ENCODE data around the gene CFAP70.
"Not testable (repeated sequence)": the region's sequence is repeated elsewhere in the genome, so short reads cannot be mapped to it uniquely, and the experiment has no call there.

Gene CFAP70

GRCh38 chr10:73307203-73307800 lies 51.4 kb downstream of the CFAP70 start:
- Mint-ChIP-seq H3K4me3 (no peak overlapping the region), H3K36me3 (peaks cover 16% of the 10 kb centered on the region), H3K9me3 (ENCODE audit: low read depth) (peaks cover 21% of the 10 kb centered on the region), H3K27ac (no peak overlapping the region), H3K27me3 (no peaks in the 10 kb centered on the region), H3K4me1 (ENCODE audit: low read depth) (no peaks in the 10 kb centered on the region)

DNA sequence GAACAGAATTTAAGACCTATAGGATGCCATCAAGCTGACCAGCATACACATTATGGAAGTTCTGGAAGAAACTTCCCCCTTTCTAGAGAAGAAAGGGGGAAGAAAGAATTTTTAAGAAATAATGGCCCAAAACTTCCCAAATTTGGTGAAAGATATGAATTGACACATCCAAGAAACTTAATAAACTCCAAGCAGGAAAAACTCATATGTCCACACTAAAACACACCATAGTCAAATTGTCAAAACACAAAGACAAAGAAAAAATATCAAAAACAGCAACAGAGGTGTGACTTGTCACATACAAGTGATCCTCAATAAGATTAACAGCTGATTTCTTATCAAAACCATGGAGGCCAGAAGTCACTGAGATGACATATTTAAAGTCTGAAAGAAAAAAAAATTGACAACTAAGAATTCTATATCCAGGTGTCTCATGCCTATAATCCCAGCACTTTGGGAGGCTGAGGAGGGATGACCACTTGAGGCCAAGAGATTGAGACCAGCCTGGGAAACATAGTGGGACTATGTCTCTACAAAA lies 52.4 kb downstream of the CFAP70 start:
- Mint-ChIP-seq H3K36me3 (peaks cover 16% of the 10 kb centered on the region), H3K27ac (no peak overlapping the region), H3K4me3 (no peak overlapping the region), H3K4me1 (ENCODE audit: low read depth) (no peaks in the 10 kb centered on the region), H3K9me3 (ENCODE audit: low read depth) (peaks cover 21% of the 10 kb centered on the region), H3K27me3 (no peaks in the 10 kb centered on the region)

- no peaks in the 10 kb centered on the region for H3K27me3 Mint-ChIP-seq
- no peak overlapping the region for H3K4me3 Mint-ChIP-seq
- no peaks in the 10 kb centered on the region for H3K36me3 Mint-ChIP-seq
- no peak overlapping the region for H3K27ac Mint-ChIP-seq
- no peaks in the 10 kb centered on the region for H3K4me1 Mint-ChIP-seq (ENCODE audit: low read depth)
- no peaks in the 10 kb centered on the region for H3K9me3 Mint-ChIP-seq (ENCODE audit: low read depth)
These were observed 61.7 kb downstream of the CFAP70 start for GRCh38 chr10:73296946-73297345.

GRCh38 chr10:73293461-73293860 lies 65.2 kb downstream of the CFAP70 start:
- Mint-ChIP-seq H3K4me3 (no peak overlapping the region), H3K9me3 (ENCODE audit: low read depth) (no peaks in the 10 kb centered on the region), H3K4me1 (ENCODE audit: low read depth) (no peaks in the 10 kb centered on the region), H3K27ac (no peak overlapping the region), H3K36me3 (peaks cover 10% of the 10 kb centered on the region), H3K27me3 (no peaks in the 10 kb centered on the region)

- no peaks in the 10 kb centered on the region for H3K27me3 Mint-ChIP-seq
These were observed 68.7 kb downstream of the CFAP70 start for GRCh38 chr10:73289958-73290357.

DNA sequence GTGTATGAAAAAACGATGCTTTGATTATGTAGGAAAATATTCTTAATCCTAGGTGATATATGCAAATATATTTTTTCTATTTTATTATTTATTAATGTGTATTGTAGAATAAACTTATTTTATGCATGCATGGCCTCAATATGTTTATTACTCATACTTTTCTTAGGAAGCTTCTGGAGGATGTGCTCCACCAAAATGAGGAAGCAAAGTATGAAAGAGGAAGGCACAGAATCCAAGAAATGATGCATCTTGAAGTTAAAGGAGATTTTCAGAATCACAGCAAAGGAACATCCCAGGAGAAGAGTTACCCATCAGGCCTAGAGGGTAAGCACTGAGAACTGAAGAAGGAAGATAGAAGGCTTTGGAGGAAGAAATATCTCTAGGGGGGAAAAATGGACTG lies 71.2 kb downstream of the CFAP70 start:
- Mint-ChIP-seq H3K27me3 (no peaks in the 10 kb centered on the region), H3K4me3 (no peak overlapping the region), H3K27ac (no peak overlapping the region), H3K36me3 (peaks cover 13% of the 10 kb centered on the region), H3K9me3 (ENCODE audit: low read depth) (no peaks in the 10 kb centered on the region), H3K4me1 (ENCODE audit: low read depth) (no peaks in the 10 kb centered on the region)

More at GRCh38 chr10:73289958-73290357, 68.7 kb downstream of the CFAP70 start:
- Mint-ChIP-seq H3K36me3 (peaks cover 13% of the 10 kb centered on the region), H3K4me1 (ENCODE audit: low read depth) (no peaks in the 10 kb centered on the region), H3K9me3 (ENCODE audit: low read depth) (no peaks in the 10 kb centered on the region), H3K27ac (no peak overlapping the region), H3K4me3 (no peak overlapping the region)

DNA sequence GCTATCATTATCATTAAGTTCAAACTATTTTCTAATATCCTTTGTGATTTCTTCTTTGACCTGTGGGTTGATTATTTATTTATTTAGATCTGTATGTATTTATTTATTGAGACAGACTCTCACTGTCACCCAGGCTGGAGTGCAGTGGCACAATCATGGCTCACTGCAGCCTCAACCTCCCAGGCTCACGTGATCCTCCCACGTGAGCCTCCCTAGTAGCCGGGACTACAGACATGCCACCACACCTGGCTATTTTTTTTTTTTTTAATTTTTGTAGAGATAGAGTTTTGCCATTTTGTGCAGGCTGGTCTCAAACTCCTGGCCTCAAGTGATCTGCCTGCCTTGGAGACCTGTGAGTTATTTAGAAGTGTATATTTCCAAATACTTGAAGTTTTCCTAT lies 77.6 kb downstream of the CFAP70 start:
- H3K36me3 Mint-ChIP-seq: peaks cover 6% of the 10 kb centered on the region
- H3K4me1 Mint-ChIP-seq (ENCODE audit: low read depth): no peaks in the 10 kb centered on the region
- no peak overlapping the region for H3K4me3 Mint-ChIP-seq
- H3K27me3 Mint-ChIP-seq: no peaks in the 10 kb centered on the region
- no peaks in the 10 kb centered on the region for H3K9me3 Mint-ChIP-seq (ENCODE audit: low read depth)
- H3K27ac Mint-ChIP-seq: no peak overlapping the region

- H3K27ac Mint-ChIP-seq: no peak overlapping the region
- H3K27me3 Mint-ChIP-seq: no peaks in the 10 kb centered on the region
- H3K9me3 Mint-ChIP-seq (ENCODE audit: low read depth): no peaks in the 10 kb centered on the region
- H3K36me3 Mint-ChIP-seq: no peaks in the 10 kb centered on the region
- no peaks in the 10 kb centered on the region for H3K4me1 Mint-ChIP-seq (ENCODE audit: low read depth)
- no peak overlapping the region for H3K4me3 Mint-ChIP-seq
These were observed 94.2 kb downstream of the CFAP70 start for GRCh38 chr10:73264423-73264822.

- no peak overlapping the region for H3K4me3 Mint-ChIP-seq
- no peaks in the 10 kb centered on the region for H3K4me1 Mint-ChIP-seq (ENCODE audit: low read depth)
These were observed 94.8 kb downstream of the CFAP70 start for GRCh38 chr10:73263693-73264347.

DNA sequence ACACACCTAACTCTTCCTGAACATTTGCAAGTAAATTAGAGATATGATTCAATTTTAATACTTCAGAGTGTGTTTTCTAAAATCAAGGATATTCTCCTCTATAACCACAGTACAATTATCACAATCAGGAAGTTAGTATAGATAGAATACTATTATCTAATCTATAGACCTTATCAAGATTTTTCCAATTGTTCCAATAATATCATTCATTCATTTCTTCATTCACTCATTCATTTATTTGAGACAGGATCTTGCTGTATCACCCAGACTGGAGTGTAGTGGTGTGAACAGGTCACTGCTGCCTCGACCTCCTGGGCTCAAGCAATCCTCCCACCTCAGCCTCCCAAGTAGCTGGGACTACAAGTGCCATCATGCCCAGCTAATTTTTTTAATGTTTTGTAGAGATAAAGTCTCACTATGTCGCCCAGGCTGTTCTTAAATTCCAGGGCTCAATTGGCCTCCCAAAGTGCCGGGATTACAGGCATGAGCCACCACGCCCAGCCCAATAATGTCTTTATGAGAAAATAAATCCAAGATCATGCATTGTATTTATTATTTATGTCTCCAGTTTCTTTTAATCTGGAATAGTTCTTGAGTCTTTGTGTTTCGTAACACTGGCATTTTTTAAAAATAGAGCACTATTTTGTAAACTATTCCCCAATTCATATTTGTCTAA lies 95.6 kb downstream of the CFAP70 start:
- Mint-ChIP-seq H3K9me3 (ENCODE audit: low read depth) (no peaks in the 10 kb centered on the region), H3K36me3 (no peaks in the 10 kb centered on the region), H3K27ac (no peak overlapping the region), H3K4me1 (ENCODE audit: low read depth) (no peaks in the 10 kb centered on the region), H3K27me3 (no peaks in the 10 kb centered on the region), H3K4me3 (no peak overlapping the region)

More at GRCh38 chr10:73263693-73264347, 94.8 kb downstream of the CFAP70 start:
- Mint-ChIP-seq H3K9me3 (ENCODE audit: low read depth) (no peaks in the 10 kb centered on the region), H3K27me3 (no peaks in the 10 kb centered on the region), H3K27ac (no peak overlapping the region), H3K36me3 (no peaks in the 10 kb centered on the region)

- Mint-ChIP-seq H3K27me3 (no peaks in the 10 kb centered on the region), H3K36me3 (no peaks in the 10 kb centered on the region), H3K4me1 (ENCODE audit: low read depth) (no peaks in the 10 kb centered on the region), H3K4me3 (no peak overlapping the region), H3K27ac (no peak overlapping the region), H3K9me3 (ENCODE audit: low read depth) (no peaks in the 10 kb centered on the region)
These were observed 96.4 kb downstream of the CFAP70 start for GRCh38 chr10:73262105-73262730.

- no peak overlapping the region for H3K4me3 Mint-ChIP-seq
- H3K36me3 Mint-ChIP-seq: no peaks in the 10 kb centered on the region
- H3K27ac Mint-ChIP-seq: no peak overlapping the region
- H3K4me1 Mint-ChIP-seq (ENCODE audit: low read depth): no peaks in the 10 kb centered on the region
- no peaks in the 10 kb centered on the region for H3K9me3 Mint-ChIP-seq (ENCODE audit: low read depth)
- no peaks in the 10 kb centered on the region for H3K27me3 Mint-ChIP-seq
These were observed 97.2 kb downstream of the CFAP70 start for GRCh38 chr10:73261362-73261995.

DNA sequence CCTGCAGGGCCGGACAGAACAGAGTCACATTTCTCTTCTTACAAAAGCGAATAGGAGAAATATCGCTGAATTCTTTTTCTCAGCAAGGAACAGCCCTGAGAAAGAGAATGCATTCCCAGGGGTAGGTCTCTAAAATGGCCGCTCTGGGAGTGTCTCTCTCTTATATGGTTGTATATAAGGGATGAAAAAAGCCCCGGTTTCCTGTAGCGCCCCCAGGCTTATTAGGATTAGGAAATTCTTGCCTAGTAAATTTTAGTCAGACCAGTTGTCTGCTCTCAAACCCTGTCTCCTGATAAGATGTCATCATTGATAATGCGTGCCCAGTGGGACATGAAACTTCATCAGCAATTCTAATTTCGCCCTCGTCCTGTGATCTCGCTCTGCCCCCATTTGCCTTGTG lies 100.1 kb downstream of the CFAP70 start:
- H3K36me3 Mint-ChIP-seq; H3K9me3 Mint-ChIP-seq (ENCODE audit: low read depth); H3K4me3 Mint-ChIP-seq; H3K4me1 Mint-ChIP-seq (ENCODE audit: low read depth); H3K27ac Mint-ChIP-seq; H3K27me3 Mint-ChIP-seq: not testable (repeated sequence)

DNA sequence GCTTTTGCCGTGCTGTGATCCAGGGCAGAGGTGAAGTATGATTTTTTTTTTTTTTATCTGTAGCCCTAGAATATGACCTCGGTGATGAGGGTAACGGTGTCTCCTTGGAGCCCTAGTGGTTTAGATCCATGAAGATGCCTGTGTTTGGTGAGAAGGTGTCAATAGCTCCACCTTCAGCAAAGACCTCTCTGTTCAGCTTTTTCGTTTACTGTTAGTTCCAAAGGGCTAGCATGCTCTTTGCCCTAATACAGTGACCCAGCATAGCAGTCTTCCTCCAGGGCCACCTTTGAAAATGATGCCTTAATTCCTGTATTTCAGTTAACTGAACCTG lies 105.5 kb downstream of the CFAP70 start:
- Mint-ChIP-seq H3K9me3 (ENCODE audit: low read depth) (no peaks in the 10 kb centered on the region), H3K36me3 (peaks cover 4% of the 10 kb centered on the region), H3K27me3 (no peaks in the 10 kb centered on the region), H3K4me3 (peak overlapping the region; percentile 96), H3K27ac (peak overlapping the region; percentile 99), H3K4me1 (ENCODE audit: low read depth) (peaks cover 22% of the 10 kb centered on the region)

Measured in activated naive CD8-positive, alpha-beta T cell (primary cell).